Endothelial cell of umbilical vein (primary cell): ENCODE results near the gene MED14. TPM values are rescaled to one million over a fixed set of nuclear protein-coding genes. Genes with fewer than 3 reads are reported as not detected.

Source experiments
- BruUV-seq: library from RNA; stranded (reverse); fragments of 400-500 nt; replicated peaks from 2 replicates; lab custom pipeline; 2021; lab: Mats Ljungman, UMichigan
- CTCF ChIA-PET: fragments of 300-600, 350-600 bp; sonication (Branson Sonifier 250); formaldehyde crosslinking; loops from one replicate; lab custom pipeline; 2021; ENCODE audit warnings: antibody characterized with exemption, inconsistent platforms; lab: Charles Lee
- POLR2A ChIA-PET: fragments of 300-600, 350-600 bp; sonication (Branson Sonifier 250); formaldehyde crosslinking; loops from one replicate; lab custom pipeline; 2021; ENCODE audit warnings: antibody characterized with exemption, inconsistent platforms; lab: Charles Lee
- DNase-seq: peaks from one replicate; pipeline ENCODE4 v3.0.0-alpha.2; 2011; ENCODE audit warnings: low read depth, low spot score
- FAIRE-seq: peaks from 2 replicates; lab custom pipeline; 2011; peaks lifted over from hg19 to GRCh38; lab: Jason Lieb, UNC
- H2AFZ ChIP-seq: 2 replicates; pipeline ENCODE4 v1.6.0; 2012; ENCODE audit warnings: low read depth, low read length, control low read depth, inconsistent platforms
- H3K27ac ChIP-seq: 2 replicates; pipeline ENCODE4 v1.5.1; 2011; ENCODE audit warnings: low read depth, mild to moderate bottlenecking, control low read depth, low read length, moderate library complexity; ENCODE audit not compliant: insufficient read depth
- H3K27me3 ChIP-seq, 2 experiments: 2 replicates each; pipeline versions ENCODE4 v1.6.0 to v1.6.1; 2011; ENCODE audit warnings: low read length in 2 of 2, mixed read lengths in 1 of 2; ENCODE audit not compliant: control insufficient read depth in 2 of 2, insufficient read depth in 2 of 2
- H3K36me3 ChIP-seq, 2 experiments: 2 replicates in 1 of 2; 3 replicates in 1 of 2; pipeline ENCODE4 v1.5.1; 2011; ENCODE audit warnings: low read length in 2 of 2, mild to moderate bottlenecking in 1 of 2, moderate library complexity in 1 of 2; ENCODE audit not compliant: control insufficient read depth in 2 of 2, insufficient read depth in 2 of 2; ENCODE audit errors: extremely low read depth in 1 of 2
- H3K4me1 ChIP-seq: 3 replicates; pipeline ENCODE4 v1.5.1; 2011; ENCODE audit warnings: mild to moderate bottlenecking, low read length; ENCODE audit not compliant: control insufficient read depth, insufficient read depth; ENCODE audit errors: extremely low read depth
- H3K4me2 ChIP-seq: 2 replicates; pipeline ENCODE4 v1.6.1; 2011; ENCODE audit warnings: low read length, control low read depth, mixed read lengths; ENCODE audit not compliant: insufficient read depth
- H3K4me3 ChIP-seq, 3 experiments: fragments of 200-600 bp in 1 of 3; sonication (generic), shearing (Covaris generic) in 1 of 3; replicated peaks in 1 of 3; 2 replicates each; pipeline ENCODE4 v1.5.1; 2011 to 2016; ENCODE audit warnings: control low read depth in 3 of 3, low read length in 3 of 3, mild to moderate bottlenecking in 2 of 3, inconsistent platforms in 1 of 3, low read depth in 1 of 3, moderate library complexity in 1 of 3; ENCODE audit not compliant: insufficient read depth in 1 of 3
- H3K79me2 ChIP-seq: 2 replicates; pipeline ENCODE4 v1.6.0; 2012; ENCODE audit warnings: low read length, inconsistent platforms; ENCODE audit not compliant: control insufficient read depth, insufficient read depth
- H3K9ac ChIP-seq: replicated peaks from 2 replicates; pipeline ENCODE3; 2011; ENCODE audit warnings: low read length, control low read depth; ENCODE audit not compliant: insufficient read depth; ENCODE audit errors: extremely low read depth
- H3K9me1 ChIP-seq: replicated peaks from 3 replicates; pipeline ENCODE4 v1.6.0; 2011; ENCODE audit warnings: mild to moderate bottlenecking, low read length; ENCODE audit not compliant: control insufficient read depth, insufficient read depth; ENCODE audit errors: extremely low read depth
- H3K9me3 ChIP-seq: replicated peaks from 2 replicates; pipeline ENCODE4 v1.5.1; 2012; ENCODE audit warnings: low read length, inconsistent platforms; ENCODE audit not compliant: control insufficient read depth, insufficient read depth
- H4K20me1 ChIP-seq: replicated peaks from 2 replicates; pipeline ENCODE3; 2011; ENCODE audit warnings: mild to moderate bottlenecking, low read length; ENCODE audit not compliant: control insufficient read depth, insufficient read depth; ENCODE audit errors: extremely low read depth
- CTCF ChIP-seq, 2 donors: IDR thresholded peaks; 1 replicate in 1 of 2; 2 replicates in 1 of 2; pipeline ENCODE4 v1.5.1; 2011; ENCODE audit warnings: low read length in 2 of 2, mild to moderate bottlenecking in 2 of 2, moderate library complexity in 2 of 2, control low read depth in 1 of 2, inconsistent platforms in 1 of 2, low read depth in 1 of 2; ENCODE audit not compliant: insufficient read depth in 1 of 2; ENCODE audit errors: extremely low read depth in 1 of 2
- EZH2 ChIP-seq: IDR thresholded peaks from 2 replicates; pipeline ENCODE4 v1.6.1; 2012; ENCODE audit warnings: borderline replicate concordance, low read depth, mild to moderate bottlenecking, moderate library complexity, low read length, inconsistent platforms; ENCODE audit not compliant: severe bottlenecking
- FOS ChIP-seq: IDR thresholded peaks from 2 replicates; pipeline ENCODE4 v1.6.1; 2011; ENCODE audit warnings: mild to moderate bottlenecking, low read length, moderate library complexity, borderline replicate concordance; ENCODE audit not compliant: insufficient read depth
- GATA2 ChIP-seq: IDR thresholded peaks from 2 replicates; pipeline ENCODE4 v1.7.0; 2011; ENCODE audit warnings: low read depth, mild to moderate bottlenecking, moderate library complexity, mixed read lengths, low read length; ENCODE audit not compliant: insufficient read length, insufficient read depth
- JUN ChIP-seq: IDR thresholded peaks from 2 replicates; pipeline ENCODE4 v1.6.1; 2011; ENCODE audit warnings: borderline replicate concordance, low read depth; ENCODE audit not compliant: insufficient read length, insufficient read depth
- MYC ChIP-seq: IDR thresholded peaks from one replicate; pipeline ENCODE4 v1.6.1; 2011; ENCODE audit warnings: mild to moderate bottlenecking, low read depth, low read length
- POLR2A ChIP-seq: IDR thresholded peaks from 2 replicates; pipeline ENCODE4 v1.6.1; 2012; ENCODE audit warnings: low read depth, mild to moderate bottlenecking, control low read depth, low read length
- POLR2AphosphoS5 ChIP-seq: IDR thresholded peaks from 2 replicates; pipeline ENCODE4 v1.6.1; 2012; ENCODE audit warnings: low read depth, mild to moderate bottlenecking, control low read depth, low read length, moderate library complexity; ENCODE audit not compliant: insufficient read depth
- dilution Hi-C: fragments of 300-500 bp; cut with MboI; formaldehyde crosslinking; loops from one replicate; pipeline ENCODE4 v1.15.0; 2019; ENCODE audit warnings: low sequenced_read_pairs; ENCODE audit not compliant: extremely low pct_ligation_motif_present
- intact Hi-C: fragments of 100-400 bp; cut with micrococcal nuclease; formaldehyde crosslinking; loops from one replicate; pipeline ENCODE4 v1.10.0; 2022
- polyA plus RNA-seq, 4 experiments: library from polyadenylated mRNA; depleted of rRNA in 3 of 4; stranded (reverse) in 3 of 4; unstranded in 1 of 4; fragments of >200 nt; gene quantifications; 2 replicates each; pipeline versions ENCODE4 v1.2.1 to v1.2.3, GENCODE V29; 2011 to 2012; ENCODE audit warnings: missing spikeins in 1 of 4
- total RNA-seq: library from RNA; stranded (reverse); gene quantifications from 2 replicates; pipeline ENCODE4 v1.2.3, GENCODE V29; 2021
- TF ChIP-seq, protein P1 (sequence below): IDR thresholded peaks from 2 replicates; pipeline ENCODE4 v1.6.1; 2011; ENCODE audit not compliant: insufficient read depth, insufficient read length

Gene MED14
- total and polyA plus RNA-seq, 2 donors (not counting 3 experiments of a cell fraction or from before 2014, with no cell fraction given), result 25.6 to 55.8 TPM

DNA sequence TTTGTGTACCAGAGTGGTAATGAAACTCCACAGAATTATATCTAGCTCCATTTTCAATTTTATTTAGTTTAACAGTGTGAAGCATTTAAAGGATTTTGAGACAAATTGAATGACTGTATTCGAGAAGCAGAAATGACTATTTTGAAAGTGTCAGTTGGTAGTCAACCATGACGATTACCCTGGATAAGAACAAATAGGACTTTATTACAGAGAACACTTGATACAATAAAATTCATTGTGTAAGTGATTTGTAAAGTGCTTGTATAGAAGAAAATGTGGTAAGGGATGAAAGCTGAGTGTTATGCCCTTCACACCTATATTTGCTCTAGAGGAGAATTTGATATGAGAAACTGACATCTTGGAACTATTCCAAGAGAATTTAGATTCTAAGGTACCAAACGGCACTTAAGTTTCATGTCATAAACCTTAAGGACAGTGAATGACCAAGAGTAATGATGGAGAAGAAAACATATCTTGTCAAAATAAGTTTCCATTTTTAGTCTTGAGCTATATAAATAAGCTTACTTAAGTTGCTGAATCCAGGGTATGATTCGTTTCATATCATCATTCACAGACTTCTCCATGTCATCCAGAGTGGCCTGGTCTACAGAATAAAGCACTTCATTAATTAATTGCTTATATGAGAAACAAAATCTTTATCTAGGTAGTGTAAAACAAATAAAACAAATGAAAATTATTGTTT lies 34.6 kb downstream of the MED14 start:
- Histone ChIP-seq H3K79me2 (no peaks in the 10 kb centered on the region), H3K4me1 (no peaks in the 10 kb centered on the region), H3K27me3 (no peaks in the 10 kb centered on the region), H2AFZ (no peak overlapping the region), H4K20me1 (no peaks in the 10 kb centered on the region), H3K9me3 (no peaks in the 10 kb centered on the region), H3K9me1 (no peaks in the 10 kb centered on the region), H3K27ac (no peak overlapping the region), H3K9ac (no peak overlapping the region), H3K4me3 (no peak overlapping the region), H3K4me2 (no peak overlapping the region), H3K36me3 (no peaks in the 10 kb centered on the region)
- no peak for TF ChIP-seq POLR2AphosphoS5
- no peak for TF ChIP-seq CTCF (IDR thresholded peaks at IDR 0.05; ENCODE audit: extremely low read depth in 1 of 2, insufficient read depth in 1 of 2, low read depth in 1 of 2, low read length in 2 of 2)
- CTCF ChIA-PET, result interaction anchor here (1.0 to 1.4 kb wide), 4 partner anchors 11 to 415 kb away, joined by 3 to 4 read pairs (median 3); no protein-coding TSS in a partner anchor
- intact Hi-C loops (no loop called here), dilution Hi-C loops (no loop called here)
- BruUV-seq, result no TSS peak
- FAIRE-seq (no peak), DNase-seq (no peak)
- POLR2A ChIA-PET, result no interaction called here

DNA sequence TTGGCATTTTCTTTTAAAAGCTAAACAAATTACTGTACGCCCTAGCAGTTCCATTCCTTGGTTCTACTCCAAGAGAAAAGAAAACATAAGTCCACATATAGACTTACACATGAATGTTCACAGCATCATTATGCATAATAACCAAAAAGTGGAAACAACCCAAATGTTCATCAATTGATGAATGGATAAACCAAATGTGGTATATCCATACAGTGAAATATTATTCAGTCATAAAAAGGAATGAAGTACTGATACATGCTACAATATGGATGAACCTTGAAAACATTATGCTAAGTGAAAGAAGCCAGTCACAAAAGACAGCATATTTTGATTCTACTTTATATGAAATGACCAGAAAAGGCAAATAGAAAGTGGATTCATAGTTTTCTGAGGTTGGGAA lies 36.5 kb downstream of the MED14 start:
- dilution Hi-C loops, result no loop called here
- no peak for FAIRE-seq
- POLR2A ChIA-PET, result no interaction called here

More for the DNA sequence above, 36.5 kb downstream of the MED14 start:
- no peaks in the 10 kb centered on the region for H4K20me1 ChIP-seq
- DNase-seq, result no peak
- no peak overlapping the region for H3K27ac ChIP-seq
- H3K4me2 ChIP-seq, result no peak overlapping the region
- TF ChIP-seq EZH2, result no peak
- TF ChIP-seq POLR2A, result no peak
- TF ChIP-seq FOS, result no peak
- TF ChIP-seq GATA2, result no peak
- TF ChIP-seq JUN, result no peak
- TF ChIP-seq CTCF (IDR thresholded peaks at IDR 0.05; ENCODE audit: extremely low read depth in 1 of 2, insufficient read depth in 1 of 2, low read depth in 1 of 2, low read length in 2 of 2), result no peak
- TF ChIP-seq MYC, result no peak
- TF ChIP-seq POLR2AphosphoS5, result no peak
- TF ChIP-seq, protein P1, sequence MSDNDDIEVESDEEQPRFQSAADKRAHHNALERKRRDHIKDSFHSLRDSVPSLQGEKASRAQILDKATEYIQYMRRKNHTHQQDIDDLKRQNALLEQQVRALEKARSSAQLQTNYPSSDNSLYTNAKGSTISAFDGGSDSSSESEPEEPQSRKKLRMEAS, result no peak
- no TSS peak for BruUV-seq
- no peaks in the 10 kb centered on the region for H3K9me3 ChIP-seq
- no peaks in the 10 kb centered on the region for H3K9me1 ChIP-seq
- CTCF ChIA-PET, result no interaction called here
- intact Hi-C loops, result no loop called here
- H2AFZ ChIP-seq, result no peak overlapping the region
- no peaks in the 10 kb centered on the region for H3K27me3 ChIP-seq
- no peaks in the 10 kb centered on the region for H3K79me2 ChIP-seq
- no peaks in the 10 kb centered on the region for H3K4me1 ChIP-seq
- no peaks in the 10 kb centered on the region for H3K36me3 ChIP-seq
- no peak overlapping the region for H3K9ac ChIP-seq
- H3K4me3 ChIP-seq, result no peak overlapping the region
